Measurements from ENCODE around the gene ITPKA.

The ITPKA gene

GRCh38 chr15:41511899-41512369 lies 18.3 kb downstream of the ITPKA start:
- no peak for DNase-seq

GRCh38 chr15:41512512-41512939 lies 18.9 kb downstream of the ITPKA start:
- no peak for DNase-seq

DNA sequence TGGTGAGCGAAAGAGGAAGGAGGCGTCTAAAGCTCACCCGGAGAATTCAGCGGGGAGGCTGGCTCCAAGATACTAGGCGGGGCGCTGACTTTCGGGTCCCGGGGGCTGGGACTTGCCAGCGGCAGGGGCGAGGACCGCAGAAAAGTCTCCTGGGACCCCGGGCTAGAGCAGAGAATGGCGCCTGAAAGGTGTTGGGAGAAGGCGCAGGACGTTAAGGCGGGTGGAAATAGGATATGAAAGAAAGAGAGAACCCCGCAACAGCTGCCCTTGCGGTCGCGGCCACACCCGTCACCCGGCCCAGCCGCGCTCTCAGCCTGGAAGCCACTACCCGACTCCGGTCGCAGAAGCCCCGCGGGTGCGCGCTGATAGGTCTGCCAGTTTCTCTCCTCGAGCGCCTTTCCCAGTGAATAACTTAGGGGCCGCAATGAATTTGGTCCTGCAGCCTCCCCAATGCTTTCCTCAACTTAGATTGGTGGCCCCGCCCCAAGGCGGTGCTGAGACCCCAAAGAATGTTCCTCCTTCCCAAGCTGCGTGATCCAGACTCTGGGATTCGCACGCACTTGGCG lies 19.3 kb downstream of the ITPKA start:
- DNase-seq, result no peak

DNA sequence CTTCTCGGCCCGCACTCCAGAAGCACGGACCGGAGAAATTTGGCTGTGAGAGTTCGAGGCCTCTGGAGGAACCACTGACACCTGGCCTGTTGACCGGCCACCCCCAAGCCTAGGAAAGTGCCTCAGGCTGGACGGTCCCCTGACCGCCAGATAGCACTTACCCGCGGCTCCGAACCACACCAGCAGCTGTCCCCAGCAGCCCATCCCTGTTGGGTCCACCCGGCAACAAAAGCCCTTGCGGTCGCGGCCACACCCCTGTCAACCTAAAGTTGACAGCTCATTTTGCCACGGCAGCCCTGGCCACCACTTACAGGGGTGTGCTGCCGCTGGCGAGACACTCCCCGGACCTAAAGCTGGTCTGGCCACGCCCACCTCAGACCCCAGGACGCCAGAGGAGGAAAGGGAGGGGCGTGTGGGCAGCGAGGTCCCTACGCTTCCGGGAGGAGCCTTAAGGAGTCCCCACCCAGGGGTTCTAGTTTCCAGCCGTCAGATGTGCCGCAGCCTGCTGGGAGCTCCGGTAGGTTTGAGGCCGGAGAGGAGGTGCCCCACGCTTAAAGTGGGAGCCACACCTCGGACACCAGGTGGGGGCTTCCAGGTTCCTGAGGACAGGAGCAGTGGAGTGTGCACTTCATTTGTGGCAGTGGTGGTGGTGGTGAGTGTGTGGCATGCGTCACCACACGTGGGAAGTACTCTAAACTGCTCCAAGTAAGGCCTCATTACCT lies 20.0 kb downstream of the ITPKA start, which contains the start of gene LTK:
TSS of gene LTK (minus strand) at position 322 of the 722 bp plus-strand sequence. CDS start at position 204, 118 bp downstream.
- DNase-seq, result no peak

- no peak for DNase-seq
These were observed 24.3 kb downstream of the ITPKA start for GRCh38 chr15:41517895-41518449.

DNA sequence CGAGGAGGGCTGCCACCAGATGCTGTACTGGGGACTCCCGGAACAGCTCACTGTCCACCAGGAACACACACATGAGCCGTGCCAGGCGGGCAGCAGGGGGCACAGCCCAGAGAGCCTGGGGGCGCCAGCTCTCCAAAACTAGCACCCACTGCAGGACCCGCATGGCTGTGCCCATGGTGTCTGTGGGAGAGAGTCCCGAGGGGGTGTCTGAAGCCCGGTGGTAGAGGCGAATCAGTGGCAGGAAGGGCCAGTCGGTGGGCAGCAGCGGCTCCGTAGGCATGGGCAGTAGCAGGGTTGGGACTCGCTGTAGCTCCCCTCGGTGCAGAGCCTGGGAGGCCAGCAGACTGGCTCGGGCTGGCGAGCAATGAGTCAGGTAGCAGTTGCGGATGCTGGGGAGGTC lies 27.0 kb downstream of the ITPKA start:
- no peak for DNase-seq

GRCh38 chr15:41521614-41522013 lies 27.9 kb downstream of the ITPKA start:
- DNase-seq, result no peak

DNA sequence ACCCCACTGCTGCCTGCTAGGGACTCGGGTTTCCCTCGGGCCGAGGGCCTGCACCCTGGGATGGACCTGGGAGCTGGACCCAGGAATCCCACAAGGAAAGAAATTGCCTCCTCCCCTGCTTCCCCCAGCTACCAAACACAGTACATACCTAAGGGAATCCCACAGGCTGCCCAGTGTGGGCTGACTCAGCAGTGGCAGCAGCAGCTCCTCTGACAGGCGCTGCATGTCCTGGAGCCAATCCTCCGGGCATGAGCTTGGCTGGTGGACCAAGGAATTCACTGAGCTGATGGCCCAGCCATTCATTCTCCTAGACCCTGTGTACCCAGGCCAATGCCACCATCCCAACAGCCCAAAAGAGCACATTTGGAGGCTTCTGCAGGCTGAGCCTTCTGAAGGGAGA lies 29.4 kb downstream of the ITPKA start:
- no peak for DNase-seq

- no peak for DNase-seq
These were observed 36.8 kb downstream of the ITPKA start for GRCh38 chr15:41530363-41530956.

DNA sequence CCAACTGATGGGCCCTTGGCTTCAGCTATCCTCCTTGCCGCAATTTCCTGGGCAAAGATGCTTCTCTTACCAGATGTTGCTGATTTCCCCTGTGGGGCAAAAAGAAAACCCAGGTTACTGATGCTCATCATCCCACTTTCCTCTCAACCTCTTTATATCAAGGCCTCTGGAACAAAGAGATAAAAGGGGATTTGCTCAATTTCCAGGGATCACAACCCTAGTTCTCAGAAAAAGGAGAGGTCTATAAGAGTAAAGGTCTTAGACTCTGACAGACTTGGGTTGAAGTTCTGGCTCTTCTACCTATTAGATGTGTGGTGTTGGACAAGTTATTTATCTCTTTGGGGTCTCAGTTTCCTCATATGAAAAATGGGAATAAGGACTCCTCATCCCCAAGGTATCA lies 41.9 kb downstream of the ITPKA start:
- no peak for DNase-seq

GRCh38 chr15:41536866-41537265 lies 43.2 kb downstream of the ITPKA start:
- no peak for DNase-seq

- DNase-seq, result no peak
These were observed 49.8 kb downstream of the ITPKA start for GRCh38 chr15:41543521-41543870.

- no peak for DNase-seq
These were observed 51.0 kb downstream of the ITPKA start for GRCh38 chr15:41544650-41545015.

DNA sequence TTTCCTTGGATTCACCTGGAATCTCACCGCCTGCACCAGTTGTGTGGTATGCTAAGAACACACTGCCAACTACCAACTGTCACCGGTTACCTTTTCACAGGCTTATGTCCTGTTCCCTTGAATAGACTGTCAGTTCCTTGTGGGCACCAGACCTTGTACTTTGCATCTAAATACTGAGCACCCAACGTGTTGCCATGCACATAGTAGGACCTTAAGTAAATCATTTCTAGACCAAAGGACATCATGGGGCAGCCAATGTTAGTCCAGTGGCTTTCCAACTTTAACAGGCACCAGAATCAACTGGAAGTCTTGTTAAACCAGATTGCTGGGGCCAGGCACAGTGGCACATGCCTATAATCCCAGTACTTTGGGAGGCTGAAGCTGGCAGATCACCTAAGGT lies 51.5 kb downstream of the ITPKA start:
- DNase-seq, result no peak

DNA sequence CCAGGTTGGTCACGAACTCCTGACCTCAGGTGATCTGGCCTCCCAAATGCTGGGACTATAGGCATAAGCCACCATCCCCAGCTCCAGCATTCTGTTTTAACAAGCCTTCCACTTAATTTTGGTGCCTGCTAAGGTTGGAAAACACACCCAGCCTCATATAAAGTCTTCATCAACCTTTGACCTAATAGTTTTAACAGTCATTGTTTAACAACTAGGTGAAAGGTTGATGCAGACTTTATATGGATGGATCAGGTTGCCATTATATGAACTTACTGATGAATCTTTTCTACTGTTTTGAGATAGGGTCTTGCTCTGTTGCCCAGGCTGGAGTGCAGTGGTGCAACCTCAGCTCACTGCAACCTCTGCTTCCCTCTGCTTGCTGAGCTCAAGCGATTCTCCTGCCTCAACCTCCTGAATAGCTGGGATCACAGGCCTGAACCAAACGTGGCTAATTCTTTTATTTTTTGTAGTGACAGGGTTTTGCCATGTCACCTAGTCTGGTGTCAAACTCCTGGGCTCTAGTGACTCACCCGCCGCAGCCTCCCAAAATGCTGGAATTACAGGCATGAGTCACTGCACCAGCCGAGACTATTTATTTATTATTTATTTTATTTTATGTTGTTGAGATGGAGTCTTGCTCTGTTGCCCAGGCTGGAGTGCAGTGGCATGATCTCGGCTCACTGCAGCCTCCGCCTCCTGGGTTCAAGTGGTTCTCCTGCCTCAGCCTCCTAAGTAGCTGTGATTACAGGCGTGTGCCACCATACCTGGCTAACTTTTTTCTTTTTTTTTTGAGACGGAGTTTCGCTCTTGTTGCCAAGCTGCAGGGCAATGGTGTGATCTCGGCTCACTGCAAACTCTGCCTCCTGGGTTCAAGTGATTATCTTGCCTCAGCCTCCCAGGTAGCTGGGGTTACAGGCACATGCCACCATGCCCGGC lies 53.4 kb downstream of the ITPKA start:
- DNase-seq, result no peak

- DNase-seq, result no peak
These were observed 56.5 kb downstream of the ITPKA start for GRCh38 chr15:41550066-41550775.

Data from activated T-cell treated with anti-CD3 and anti-CD28 coated beads for 4 hours (primary cell).